Measurements from ENCODE around the gene BCOR. TPM values are rescaled to one million over a fixed set of nuclear protein-coding genes. Genes with fewer than 3 reads are reported as not detected.

Gene BCOR
- total RNA-seq, 1 experiment from 2014 or later = 48.3 TPM

DNA sequence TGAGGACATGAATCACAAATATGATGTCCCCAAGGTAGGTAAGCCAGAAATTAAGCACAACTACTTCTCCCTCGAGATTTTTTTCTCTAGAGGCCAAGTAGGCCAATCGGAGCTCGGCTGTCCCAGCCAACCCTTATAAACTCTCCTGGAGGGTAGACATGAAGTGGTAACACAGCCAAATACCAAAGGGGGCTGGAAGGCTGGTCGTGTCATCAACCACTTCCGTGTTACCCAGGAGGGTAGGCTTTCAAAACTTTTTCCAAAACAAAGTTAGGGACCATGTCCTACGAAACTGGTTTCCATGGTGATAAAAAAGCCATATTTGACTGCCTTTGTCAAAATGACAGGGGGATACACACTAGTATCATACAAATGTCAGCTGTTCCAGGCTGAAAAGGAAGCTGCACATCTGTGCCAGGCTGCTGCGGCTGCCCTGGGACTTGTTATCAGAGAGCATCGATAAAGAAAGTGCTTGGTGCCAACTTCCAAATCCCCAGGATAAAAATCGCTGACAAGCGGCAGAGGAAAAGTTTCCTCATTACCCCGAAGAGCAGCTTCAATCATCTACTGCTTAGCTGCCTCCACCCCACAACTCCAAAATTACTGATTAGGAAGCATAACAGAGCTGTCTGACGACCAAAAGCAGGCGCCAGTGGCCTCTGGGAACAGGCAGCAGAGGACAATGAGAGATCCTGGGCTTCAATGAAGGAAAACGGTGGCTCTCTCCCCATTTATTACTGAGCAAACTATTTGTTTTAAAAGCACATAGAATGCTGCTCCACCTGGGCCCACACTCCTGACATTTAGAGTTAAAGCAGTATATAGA is 20.8 kb downstream of the BCOR start:
- no peaks in the 10 kb centered on the region for H3K27me3 ChIP-seq (ENCODE audit: control insufficient read depth, insufficient read depth, low read length)
- DNase-seq (ENCODE audit: low read depth, low spot score) (no peak), ATAC-seq (no peak)
- H3K36me3 ChIP-seq (ENCODE audit: control insufficient read depth, insufficient read depth, low read length) = no peaks in the 10 kb centered on the region
- peaks cover 12% of the 10 kb centered on the region for H3K4me1 ChIP-seq (ENCODE audit: control insufficient read depth, insufficient read depth, low read length)
- no peak overlapping the region for H3K27ac ChIP-seq (ENCODE audit: low read length)
- no peaks in the 10 kb centered on the region for H3K9me3 ChIP-seq (ENCODE audit: control insufficient read depth, insufficient read depth, low read depth, low read length)
- ChIA-PET POLR2A (no interaction called here), CTCF (no interaction called here)
- in situ Hi-C loops (cut with HindIII; ENCODE audit: low pct_unique_long_range_greater_than_20kb, low sequenced_read_pairs) = no loop called here
- TF ChIP-seq, protein P1, sequence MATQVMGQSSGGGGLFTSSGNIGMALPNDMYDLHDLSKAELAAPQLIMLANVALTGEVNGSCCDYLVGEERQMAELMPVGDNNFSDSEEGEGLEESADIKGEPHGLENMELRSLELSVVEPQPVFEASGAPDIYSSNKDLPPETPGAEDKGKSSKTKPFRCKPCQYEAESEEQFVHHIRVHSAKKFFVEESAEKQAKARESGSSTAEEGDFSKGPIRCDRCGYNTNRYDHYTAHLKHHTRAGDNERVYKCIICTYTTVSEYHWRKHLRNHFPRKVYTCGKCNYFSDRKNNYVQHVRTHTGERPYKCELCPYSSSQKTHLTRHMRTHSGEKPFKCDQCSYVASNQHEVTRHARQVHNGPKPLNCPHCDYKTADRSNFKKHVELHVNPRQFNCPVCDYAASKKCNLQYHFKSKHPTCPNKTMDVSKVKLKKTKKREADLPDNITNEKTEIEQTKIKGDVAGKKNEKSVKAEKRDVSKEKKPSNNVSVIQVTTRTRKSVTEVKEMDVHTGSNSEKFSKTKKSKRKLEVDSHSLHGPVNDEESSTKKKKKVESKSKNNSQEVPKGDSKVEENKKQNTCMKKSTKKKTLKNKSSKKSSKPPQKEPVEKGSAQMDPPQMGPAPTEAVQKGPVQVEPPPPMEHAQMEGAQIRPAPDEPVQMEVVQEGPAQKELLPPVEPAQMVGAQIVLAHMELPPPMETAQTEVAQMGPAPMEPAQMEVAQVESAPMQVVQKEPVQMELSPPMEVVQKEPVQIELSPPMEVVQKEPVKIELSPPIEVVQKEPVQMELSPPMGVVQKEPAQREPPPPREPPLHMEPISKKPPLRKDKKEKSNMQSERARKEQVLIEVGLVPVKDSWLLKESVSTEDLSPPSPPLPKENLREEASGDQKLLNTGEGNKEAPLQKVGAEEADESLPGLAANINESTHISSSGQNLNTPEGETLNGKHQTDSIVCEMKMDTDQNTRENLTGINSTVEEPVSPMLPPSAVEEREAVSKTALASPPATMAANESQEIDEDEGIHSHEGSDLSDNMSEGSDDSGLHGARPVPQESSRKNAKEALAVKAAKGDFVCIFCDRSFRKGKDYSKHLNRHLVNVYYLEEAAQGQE (IDR thresholded peaks at IDR 0.05; ENCODE audit: insufficient read depth in 1 of 2, low read depth in 2 of 2, low read length in 1 of 2) = no peak
- TF ChIP-seq, protein P2, sequence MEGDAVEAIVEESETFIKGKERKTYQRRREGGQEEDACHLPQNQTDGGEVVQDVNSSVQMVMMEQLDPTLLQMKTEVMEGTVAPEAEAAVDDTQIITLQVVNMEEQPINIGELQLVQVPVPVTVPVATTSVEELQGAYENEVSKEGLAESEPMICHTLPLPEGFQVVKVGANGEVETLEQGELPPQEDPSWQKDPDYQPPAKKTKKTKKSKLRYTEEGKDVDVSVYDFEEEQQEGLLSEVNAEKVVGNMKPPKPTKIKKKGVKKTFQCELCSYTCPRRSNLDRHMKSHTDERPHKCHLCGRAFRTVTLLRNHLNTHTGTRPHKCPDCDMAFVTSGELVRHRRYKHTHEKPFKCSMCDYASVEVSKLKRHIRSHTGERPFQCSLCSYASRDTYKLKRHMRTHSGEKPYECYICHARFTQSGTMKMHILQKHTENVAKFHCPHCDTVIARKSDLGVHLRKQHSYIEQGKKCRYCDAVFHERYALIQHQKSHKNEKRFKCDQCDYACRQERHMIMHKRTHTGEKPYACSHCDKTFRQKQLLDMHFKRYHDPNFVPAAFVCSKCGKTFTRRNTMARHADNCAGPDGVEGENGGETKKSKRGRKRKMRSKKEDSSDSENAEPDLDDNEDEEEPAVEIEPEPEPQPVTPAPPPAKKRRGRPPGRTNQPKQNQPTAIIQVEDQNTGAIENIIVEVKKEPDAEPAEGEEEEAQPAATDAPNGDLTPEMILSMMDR (IDR thresholded peaks at IDR 0.05) = no peak
- no peak for TF ChIP-seq SIN3A (IDR thresholded peaks at IDR 0.05; ENCODE audit: borderline replicate concordance, insufficient read depth, low read depth, low read length)
- no peak for TF ChIP-seq TCF7L2 (IDR thresholded peaks at IDR 0.05; ENCODE audit: low read depth, low read length)
- no peak for TF ChIP-seq POLR2AphosphoS5 (IDR thresholded peaks at IDR 0.05; ENCODE audit: low read depth, low read length)
- BruUV-seq (replicated peaks) = no TSS peak
- intact Hi-C loops (cut with micrococcal nuclease; ENCODE audit: unreplicated experiment) = no loop called here
- H3K4me3 ChIP-seq (ENCODE audit: low read depth in 2 of 2, low read length in 2 of 2) = no peak overlapping the region

DNA sequence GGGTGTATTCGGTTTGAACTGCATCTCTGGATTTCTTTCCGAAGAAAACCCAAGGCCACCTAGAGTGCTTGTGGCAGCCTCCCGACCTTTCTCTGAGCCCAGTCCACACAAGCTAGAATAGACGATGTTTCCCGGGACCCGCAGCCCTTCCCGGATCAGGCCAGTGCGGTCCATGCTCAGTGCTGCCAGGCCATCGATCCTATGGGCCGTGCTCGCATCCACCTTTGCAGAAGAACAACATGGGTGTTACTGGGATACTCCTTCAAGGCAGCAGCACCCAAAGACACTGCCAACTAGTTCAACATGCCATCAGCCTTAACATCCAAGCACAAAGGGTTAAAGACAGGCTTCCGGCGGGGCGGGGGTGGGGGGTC is 22.8 kb downstream of the BCOR start:
- CTCF ChIA-PET = no interaction called here

More for the DNA sequence above, 22.8 kb downstream of the BCOR start:
- TF ChIP-seq TCF7L2 (IDR thresholded peaks at IDR 0.05; ENCODE audit: low read depth, low read length) = no peak
- TF ChIP-seq, protein P2 (IDR thresholded peaks at IDR 0.05) = no peak
- TF ChIP-seq, protein P1 (IDR thresholded peaks at IDR 0.05; ENCODE audit: insufficient read depth in 1 of 2, low read depth in 2 of 2, low read length in 1 of 2) = no peak
- TF ChIP-seq POLR2AphosphoS5 (IDR thresholded peaks at IDR 0.05; ENCODE audit: low read depth, low read length) = no peak
- no peak for TF ChIP-seq SIN3A (IDR thresholded peaks at IDR 0.05; ENCODE audit: borderline replicate concordance, insufficient read depth, low read depth, low read length)
- H3K4me1 ChIP-seq (ENCODE audit: control insufficient read depth, insufficient read depth, low read length) = no peaks in the 10 kb centered on the region; the same call in 1 of the 2 replicates
- DNase-seq (ENCODE audit: low read depth, low spot score) (no peak), ATAC-seq (no peak)
- H3K4me3 ChIP-seq (ENCODE audit: low read depth in 2 of 2, low read length in 2 of 2) = no peak overlapping the region
- no peak overlapping the region for H3K27ac ChIP-seq (ENCODE audit: low read length)
- in situ Hi-C loops (cut with HindIII; ENCODE audit: low pct_unique_long_range_greater_than_20kb, low sequenced_read_pairs) = no loop called here
- POLR2A ChIA-PET = no interaction called here
- H3K9me3 ChIP-seq (ENCODE audit: control insufficient read depth, insufficient read depth, low read depth, low read length) = no peaks in the 10 kb centered on the region
- no TSS peak for BruUV-seq (replicated peaks)
- H3K36me3 ChIP-seq (ENCODE audit: control insufficient read depth, insufficient read depth, low read length) = no peaks in the 10 kb centered on the region; the same call in 1 of the 2 replicates
- intact Hi-C loops (cut with micrococcal nuclease; ENCODE audit: unreplicated experiment) = no loop called here
- no peaks in the 10 kb centered on the region for H3K27me3 ChIP-seq (ENCODE audit: control insufficient read depth, insufficient read depth, low read length)
